NK-92 treated with Interleukin-12 subunit alpha and Interleukin-12 subunit beta, amount 100 ng/mL, for 24 hours (cell line): Measurements from ENCODE around the gene AGBL3.
A peak's percentile ranks its signal among the peaks of the same experiment; 100 is the strongest.
"Not testable (repeated sequence)": the region's sequence is repeated elsewhere in the genome, so short reads cannot be mapped to it uniquely, and the experiment has no call there.

ENCODE experiments used
- DNase-seq: peaks from one replicate; lab custom pipeline; 2025; lab: John Stamatoyannopoulos, UW

The AGBL3 gene

GRCh38 chr7:135168489-135169140 is 182.3 kb downstream of the AGBL3 start:
- no peak for DNase-seq

DNA sequence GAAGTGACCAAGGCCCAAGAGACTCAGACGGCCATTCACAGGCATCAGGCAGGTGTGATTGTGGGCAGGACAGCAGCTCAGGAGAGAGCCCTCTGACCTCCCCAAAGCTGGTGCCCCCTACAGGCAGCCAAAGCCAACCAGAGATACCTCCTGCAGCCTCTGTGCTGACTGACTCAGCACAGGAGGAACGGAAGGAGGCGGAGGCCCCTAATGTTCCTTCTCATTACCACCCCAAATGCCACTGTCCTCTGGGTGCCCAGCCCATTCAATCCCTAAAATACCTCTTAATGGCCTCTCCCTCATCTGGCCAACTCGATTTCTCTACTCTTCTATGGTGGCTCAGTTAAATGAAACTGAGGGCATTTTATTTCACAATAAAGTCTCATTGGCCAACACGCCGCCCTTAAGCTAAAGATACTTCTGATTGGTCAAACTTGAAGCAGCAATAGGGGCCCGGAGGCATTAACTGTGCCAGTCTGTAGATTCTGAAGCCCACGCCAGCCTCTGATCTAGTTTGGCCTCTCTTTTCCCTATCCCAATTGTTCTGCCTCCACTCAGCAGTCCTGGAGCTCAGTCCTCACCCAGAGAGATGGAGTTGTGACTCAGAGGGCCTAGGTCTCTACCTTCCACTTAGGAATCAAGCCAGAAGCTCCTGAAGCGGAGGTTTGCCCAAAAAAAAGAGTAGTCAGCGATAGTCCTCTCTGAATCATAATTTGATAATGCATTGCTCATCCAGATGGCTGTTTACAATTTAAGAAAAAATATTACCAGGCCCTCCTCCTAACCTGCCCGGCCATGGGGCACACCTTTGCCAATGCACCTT is 183.0 kb downstream of the AGBL3 start:
- peak; percentile 51 for DNase-seq

- DNase-seq, result no peak
These were observed 183.6 kb downstream of the AGBL3 start for GRCh38 chr7:135169964-135170273.

DNA sequence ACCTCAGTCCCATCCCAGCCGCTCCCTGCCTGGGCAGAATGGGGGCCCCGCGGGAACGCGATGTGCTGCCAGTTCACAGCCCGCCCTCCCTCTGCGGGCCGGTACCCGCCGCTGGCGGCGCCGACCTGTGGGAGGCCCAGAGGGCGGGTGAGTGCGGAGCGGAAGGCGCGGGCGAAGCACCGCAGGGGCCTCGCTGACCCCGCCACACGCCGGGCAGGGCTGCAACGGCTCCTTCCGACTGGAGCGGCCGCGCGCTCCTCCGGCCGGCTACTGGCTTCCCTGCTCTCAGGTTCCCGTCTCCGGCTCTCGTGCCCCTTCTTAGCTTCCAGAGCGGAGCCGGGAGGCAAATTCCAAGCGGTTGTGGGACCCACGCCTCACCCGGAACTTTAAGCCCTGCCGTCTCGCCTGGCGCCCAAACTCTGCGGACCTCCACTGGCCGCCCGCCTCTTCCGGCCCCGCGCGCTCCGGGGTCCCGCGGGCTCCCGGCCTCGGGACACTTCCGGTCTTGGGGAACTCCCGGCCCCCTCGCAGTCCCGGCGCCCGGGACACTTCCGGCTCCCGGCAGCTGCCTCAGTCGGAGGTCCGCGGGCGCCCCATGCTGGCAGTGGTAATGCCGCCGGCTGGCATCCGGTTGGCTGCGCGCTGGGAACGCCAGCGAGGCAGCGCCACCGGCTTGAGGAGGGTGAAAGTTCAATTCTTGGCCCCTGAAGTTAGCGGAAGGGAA is 184.1 kb downstream of the AGBL3 start, which contains the start of gene CYREN:
Gene CYREN (minus strand): TSS at position 434 of the 724 bp plus-strand sequence. CDS start 1,785 bp downstream, outside the sequence.
- DNase-seq, result peak; percentile 93

DNA sequence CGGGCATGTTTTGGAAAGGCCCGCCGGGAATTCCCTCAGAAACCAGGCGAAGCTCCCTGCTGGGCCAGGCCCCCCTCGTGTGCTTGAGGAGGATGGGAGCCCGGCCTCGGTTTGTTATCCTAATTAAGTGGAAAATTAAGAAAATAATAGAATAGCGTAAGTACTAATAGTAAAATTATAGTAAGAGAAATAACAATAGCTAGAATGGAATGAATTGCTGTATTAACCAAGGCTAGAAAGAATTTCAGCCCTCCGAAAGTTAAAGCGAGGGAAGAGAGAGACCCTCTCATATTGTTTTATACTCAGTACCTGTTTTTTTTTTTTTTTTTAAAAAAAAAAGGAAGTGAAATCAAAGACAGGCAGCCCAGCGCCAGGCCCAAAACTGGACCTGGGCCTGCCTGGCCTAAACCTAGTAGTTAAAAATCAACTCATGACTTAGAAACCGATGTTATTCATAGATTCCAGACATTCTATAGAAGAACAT is 184.7 kb downstream of the AGBL3 start:
- DNase-seq, result not testable (repeated sequence)

DNA sequence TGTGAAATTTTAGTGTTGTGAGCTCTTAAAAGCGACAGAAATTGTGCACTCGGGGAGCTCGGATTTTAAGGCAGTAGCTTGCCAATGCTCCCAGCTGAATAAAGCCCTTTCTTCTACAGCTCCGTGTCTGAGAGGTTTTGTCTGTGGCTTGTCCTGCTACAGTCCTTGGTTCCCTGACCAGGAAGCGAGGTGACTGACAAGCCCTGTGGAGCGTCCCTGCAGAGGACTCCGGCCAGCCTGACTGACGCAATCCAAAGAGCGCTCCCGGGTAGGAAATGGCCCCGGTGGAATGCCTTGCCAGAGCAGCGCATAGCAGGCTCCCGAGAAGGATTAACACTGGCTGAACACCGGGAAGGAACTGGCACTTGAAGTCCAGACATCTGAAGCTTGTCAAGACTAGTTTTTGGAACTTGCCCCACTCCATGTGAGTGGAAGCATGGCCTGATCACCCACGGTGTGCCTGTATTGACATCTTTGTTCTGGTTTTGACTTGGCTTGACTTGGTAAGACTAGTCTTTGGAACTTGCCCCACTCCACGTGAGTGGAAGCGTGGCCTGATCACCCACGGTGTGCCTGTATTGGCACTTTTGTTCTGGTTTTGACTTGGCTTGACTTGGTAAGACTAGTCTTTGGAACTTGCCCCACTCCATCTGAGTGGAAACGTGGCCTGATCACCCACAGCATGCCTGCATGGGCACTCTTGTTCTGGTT is 185.4 kb downstream of the AGBL3 start:
- not testable (repeated sequence) for DNase-seq

DNA sequence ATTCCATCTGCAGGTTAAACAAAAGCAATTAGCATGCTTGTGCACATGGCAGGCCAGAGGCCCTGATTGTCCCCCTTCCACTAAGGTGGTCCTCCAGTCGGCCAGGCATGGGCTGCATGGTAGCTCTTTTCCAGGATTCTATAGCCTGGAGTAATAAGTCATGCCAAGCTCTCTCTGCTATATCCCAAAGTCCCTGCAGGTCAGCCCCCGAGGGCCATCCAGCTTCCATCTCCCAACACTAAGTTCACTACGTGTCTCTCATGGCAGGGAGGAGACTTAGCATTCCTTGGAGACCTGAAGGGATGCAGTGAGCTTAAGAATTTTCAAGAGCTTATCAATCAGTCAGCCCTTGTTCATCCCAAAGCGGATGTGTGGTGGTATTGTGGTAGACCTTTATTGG is 187.6 kb downstream of the AGBL3 start:
- not testable (repeated sequence) for DNase-seq

GRCh38 chr7:135174941-135175340 is 188.6 kb downstream of the AGBL3 start:
- no peak for DNase-seq

GRCh38 chr7:135175931-135176330 is 189.6 kb downstream of the AGBL3 start:
- no peak for DNase-seq

- DNase-seq, result no peak
These were observed 190.9 kb downstream of the AGBL3 start for GRCh38 chr7:135177028-135177696.

DNA sequence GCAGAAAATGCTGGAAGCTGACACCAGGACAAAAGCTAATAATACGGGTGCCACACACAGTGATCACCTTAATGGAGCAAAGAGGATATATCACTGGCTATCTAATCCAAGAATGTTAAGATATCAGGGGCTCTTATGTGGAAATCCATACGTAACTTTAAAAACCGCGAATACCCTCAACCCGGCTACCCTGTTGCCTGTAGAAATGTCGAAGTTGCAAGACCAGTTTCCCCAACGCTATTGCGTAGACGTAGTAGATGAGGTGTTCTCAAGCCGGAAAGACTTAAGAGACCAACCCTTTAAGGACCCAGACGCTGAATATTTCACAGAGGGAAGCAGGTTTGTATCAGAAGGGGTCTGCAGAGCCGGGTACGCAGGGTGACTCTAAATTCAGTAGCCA is 192.1 kb downstream of the AGBL3 start:
- no peak for DNase-seq

GRCh38 chr7:135179321-135179925 is 193.1 kb downstream of the AGBL3 start:
- no peak for DNase-seq

DNA sequence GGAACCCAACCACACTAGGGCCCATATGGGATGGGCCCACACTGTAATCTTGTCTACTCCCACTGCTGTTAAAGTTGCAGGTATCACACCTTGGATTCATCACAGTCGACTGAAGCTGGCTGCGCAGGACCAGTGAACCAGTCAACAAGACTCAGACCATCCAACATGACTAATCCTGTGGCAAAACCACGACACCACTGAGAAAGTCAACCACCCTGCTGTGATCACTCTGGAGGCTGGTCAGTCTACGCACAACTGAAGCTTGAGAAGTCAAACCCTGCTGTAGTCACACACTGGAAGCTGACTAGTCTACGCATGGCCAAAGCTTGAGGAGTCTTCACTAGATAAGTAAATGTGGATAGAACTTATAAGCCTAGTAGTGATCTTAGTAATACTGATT is 193.8 kb downstream of the AGBL3 start:
- no peak for DNase-seq

DNA sequence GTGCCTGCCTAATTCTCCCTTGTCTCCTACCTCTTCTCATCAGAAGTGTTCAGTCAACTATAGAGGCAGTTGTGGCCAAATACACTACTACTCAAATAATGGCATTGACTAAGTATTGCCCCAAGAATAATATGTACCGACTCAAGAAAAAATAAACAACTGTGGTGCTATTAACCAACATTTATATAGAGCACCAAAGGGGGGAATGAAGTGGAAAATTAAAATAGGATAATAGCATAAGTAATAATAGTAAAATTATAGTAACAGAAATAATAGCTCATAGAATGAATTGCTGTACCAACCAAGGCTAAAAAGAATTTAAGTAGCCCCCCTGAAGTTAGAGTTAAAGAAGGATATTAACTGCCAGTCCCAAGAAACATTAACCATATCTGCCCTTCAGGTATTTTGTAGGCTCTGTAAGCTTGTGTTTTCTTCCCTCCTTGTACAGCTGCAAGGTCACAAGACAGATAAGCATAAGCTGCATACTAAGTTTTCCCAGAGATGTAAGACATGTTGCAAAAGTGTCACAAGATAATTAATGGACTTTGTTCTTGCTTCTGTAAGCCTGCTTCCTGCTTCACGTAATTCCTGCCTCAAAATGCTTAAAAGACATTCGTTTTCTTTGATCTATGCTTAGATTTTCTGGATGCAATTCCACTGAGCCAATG is 195.1 kb downstream of the AGBL3 start:
- no peak for DNase-seq

DNA sequence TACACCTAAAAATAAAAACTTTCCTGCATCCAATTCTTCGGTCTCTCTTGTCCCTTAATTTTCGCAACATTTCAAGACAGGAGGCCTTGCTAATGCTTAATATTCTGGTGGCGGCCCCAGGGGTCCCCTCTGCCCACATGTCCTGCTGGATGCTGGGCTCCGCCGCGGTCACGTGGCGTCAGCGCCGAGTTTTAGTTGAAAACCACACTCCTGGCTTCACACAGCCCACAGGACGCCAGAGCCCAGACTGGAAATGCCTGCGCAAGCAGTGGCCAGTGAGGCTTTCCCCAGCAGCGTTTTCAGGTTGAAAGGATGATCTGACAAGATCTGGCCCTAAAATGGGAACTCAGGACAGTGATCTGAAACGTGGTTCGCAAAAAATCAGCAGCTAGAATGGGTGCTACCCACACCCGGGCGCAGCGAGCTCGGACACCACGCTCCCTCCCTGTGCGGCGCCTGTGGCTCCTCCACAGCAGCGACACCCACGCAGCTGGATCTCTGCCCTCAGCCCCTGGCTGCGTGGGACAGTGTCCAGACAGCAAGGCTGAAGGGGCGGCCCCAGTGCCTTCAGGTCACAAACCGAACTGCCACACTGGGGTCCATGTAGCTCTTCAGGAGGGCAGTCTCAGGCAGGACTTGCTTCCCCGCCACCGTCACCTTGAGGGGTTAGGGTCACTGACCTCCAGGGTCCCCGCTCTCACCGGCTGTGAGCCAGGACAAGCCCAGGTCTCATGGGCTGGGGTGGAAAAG is 195.8 kb downstream of the AGBL3 start:
- no peak for DNase-seq

GRCh38 chr7:135183478-135183877 is 197.2 kb downstream of the AGBL3 start:
- no peak for DNase-seq

DNA sequence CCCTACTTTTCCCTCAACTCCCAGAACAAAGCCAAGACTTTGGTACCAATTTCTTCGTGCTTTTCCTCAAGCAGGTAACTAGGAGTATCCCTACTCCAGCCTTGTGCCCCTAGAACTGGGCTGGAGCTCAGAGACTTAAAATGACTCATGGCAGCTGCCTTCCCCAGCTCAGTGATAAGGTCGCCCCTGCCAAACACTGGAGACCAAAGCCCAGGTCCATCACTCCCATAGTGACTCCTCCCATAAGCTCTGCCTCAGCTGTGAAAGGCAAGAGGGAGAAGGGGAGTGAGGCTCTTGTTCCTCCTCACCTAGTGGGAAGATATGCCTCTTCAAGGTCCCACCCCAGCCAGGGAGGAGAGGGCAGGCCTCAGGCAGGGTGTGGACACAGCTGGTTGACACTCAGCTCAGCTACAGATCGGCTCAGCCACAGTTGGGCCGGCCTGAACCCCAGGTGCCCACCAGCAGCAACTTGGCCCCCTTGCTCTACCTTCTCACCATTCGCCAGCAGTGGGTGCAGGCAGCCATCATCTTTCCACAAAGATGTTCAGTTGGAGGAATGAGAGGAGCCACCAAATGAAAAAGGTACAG is 198.0 kb downstream of the AGBL3 start:
- DNase-seq, result no peak
